Ascending aorta (tissue), 2 donors: Measurements from ENCODE around the gene HTR4. TPM values are rescaled to one million over a fixed set of nuclear protein-coding genes. Genes with fewer than 3 reads are reported as not detected.

Source experiments
- DNase-seq, 2 donors: peaks; one replicate each; pipeline ENCODE4 v3.0.0-alpha.2; 2019; ENCODE audit warnings: low spot score in 2 of 2
- H3K27ac ChIP-seq, 2 donors: fragments of 200-600 bp; sonication (generic); one replicate each; pipeline ENCODE4 v1.5.1; 2016 to 2017; ENCODE audit warnings: mild to moderate bottlenecking in 1 of 2
- H3K27me3 ChIP-seq: fragments of 200-600 bp; sonication (generic); one replicate; pipeline ENCODE4 v1.5.1; 2017
- H3K36me3 ChIP-seq, 2 donors: fragments of 200-600 bp; sonication (generic); one replicate each; pipeline ENCODE4 v1.5.1; 2016
- H3K4me1 ChIP-seq, 2 donors: fragments of 200-600 bp; sonication (generic); one replicate each; pipeline ENCODE4 v1.5.1; 2016 to 2017; ENCODE audit warnings: mild to moderate bottlenecking in 1 of 2
- H3K4me3 ChIP-seq, 2 donors: fragments of 200-600 bp; sonication (generic); one replicate each; pipeline ENCODE4 v1.5.1; 2016 to 2017; ENCODE audit warnings: mild to moderate bottlenecking in 1 of 2
- H3K9me3 ChIP-seq, 2 donors: fragments of 200-600 bp; sonication (generic); one replicate each; pipeline ENCODE4 v1.5.1; 2016
- intact Hi-C: fragments of 100-400 bp; cut with DNase I; formaldehyde crosslinking; loops from one replicate; pipeline ENCODE4 v1.15.1; 2023
- total RNA-seq: library from RNA; depleted of rRNA; stranded (reverse); fragments of >200 nt; gene quantifications from one replicate; pipeline ENCODE4 v1.1.0, GENCODE V29; 2016
- TF ChIP-seq, protein P1 (sequence below), 3 experiments: fragments of 200-600 bp in 2 of 3; fragments of 450-650 bp in 1 of 3; sonication (generic) in 2 of 3; IDR thresholded peaks; one replicate each; pipeline ENCODE4 v1.5.1; 2016 to 2019; ENCODE audit warnings: antibody characterized with exemption in 3 of 3, mild to moderate bottlenecking in 1 of 3, moderate library complexity in 1 of 3

Gene HTR4
- total RNA-seq, 1 donor from 2014 or later, result 0.21 TPM

DNA sequence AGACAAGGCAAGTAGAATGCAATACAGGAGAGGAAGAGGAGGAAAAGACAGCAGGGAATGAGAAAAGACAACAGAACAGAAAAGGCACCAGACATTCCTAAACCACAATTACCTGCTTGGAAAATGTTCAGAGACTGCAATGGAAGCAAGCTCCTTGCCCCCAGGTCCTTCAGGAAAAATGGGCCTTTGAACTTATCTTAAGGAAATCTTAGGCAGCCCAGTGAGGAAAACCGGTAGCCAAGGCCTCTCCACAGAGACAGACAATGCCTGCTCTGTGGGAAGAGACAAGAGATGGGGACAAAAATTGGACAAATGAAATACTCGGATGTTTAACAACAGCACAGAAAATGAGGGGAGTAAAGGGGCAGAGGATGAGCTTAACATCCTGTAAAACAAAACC, 31.2 kb downstream of the HTR4 start:
- intact Hi-C loops, result no loop called here

DNA sequence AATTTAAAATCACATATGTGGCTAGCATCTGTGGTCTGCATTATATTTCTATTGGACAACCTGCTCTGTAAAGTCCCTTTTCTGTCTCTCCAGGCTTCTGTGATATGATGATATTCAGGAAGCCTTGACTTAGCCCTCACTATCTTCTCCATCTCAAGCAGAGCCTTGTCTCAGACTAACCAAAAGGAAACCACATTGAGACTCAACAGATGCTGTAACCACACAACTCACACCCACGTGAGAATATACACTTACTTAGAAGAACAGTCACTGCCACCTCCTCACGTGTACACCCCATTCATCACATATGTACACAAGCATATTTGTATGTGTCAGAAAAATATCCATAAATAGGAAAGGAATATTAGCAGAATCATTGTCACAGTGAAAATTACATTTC, 33.6 kb downstream of the HTR4 start:
- H3K27me3 ChIP-seq, result no peaks in the 10 kb centered on the region
- intact Hi-C loops, result no loop called here
- H3K9me3 ChIP-seq, result no peaks in the 10 kb centered on the region
- no peaks in the 10 kb centered on the region for H3K36me3 ChIP-seq
- H3K4me1 ChIP-seq, result no peaks in the 10 kb centered on the region
- H3K27ac ChIP-seq, result no peak overlapping the region
- no peak overlapping the region for H3K4me3 ChIP-seq
- TF ChIP-seq, protein P1, sequence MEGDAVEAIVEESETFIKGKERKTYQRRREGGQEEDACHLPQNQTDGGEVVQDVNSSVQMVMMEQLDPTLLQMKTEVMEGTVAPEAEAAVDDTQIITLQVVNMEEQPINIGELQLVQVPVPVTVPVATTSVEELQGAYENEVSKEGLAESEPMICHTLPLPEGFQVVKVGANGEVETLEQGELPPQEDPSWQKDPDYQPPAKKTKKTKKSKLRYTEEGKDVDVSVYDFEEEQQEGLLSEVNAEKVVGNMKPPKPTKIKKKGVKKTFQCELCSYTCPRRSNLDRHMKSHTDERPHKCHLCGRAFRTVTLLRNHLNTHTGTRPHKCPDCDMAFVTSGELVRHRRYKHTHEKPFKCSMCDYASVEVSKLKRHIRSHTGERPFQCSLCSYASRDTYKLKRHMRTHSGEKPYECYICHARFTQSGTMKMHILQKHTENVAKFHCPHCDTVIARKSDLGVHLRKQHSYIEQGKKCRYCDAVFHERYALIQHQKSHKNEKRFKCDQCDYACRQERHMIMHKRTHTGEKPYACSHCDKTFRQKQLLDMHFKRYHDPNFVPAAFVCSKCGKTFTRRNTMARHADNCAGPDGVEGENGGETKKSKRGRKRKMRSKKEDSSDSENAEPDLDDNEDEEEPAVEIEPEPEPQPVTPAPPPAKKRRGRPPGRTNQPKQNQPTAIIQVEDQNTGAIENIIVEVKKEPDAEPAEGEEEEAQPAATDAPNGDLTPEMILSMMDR (IDR thresholded peaks at IDR 0.05), result no peak
- no peak for DNase-seq

More for the DNA sequence above, 31.2 kb downstream of the HTR4 start:
- H3K27me3 ChIP-seq, result no peaks in the 10 kb centered on the region
- H3K4me3 ChIP-seq, result no peak overlapping the region
- H3K4me1 ChIP-seq, result no peaks in the 10 kb centered on the region
- no peak for DNase-seq
- H3K9me3 ChIP-seq, result no peaks in the 10 kb centered on the region
- H3K27ac ChIP-seq, result no peak overlapping the region
- no peaks in the 10 kb centered on the region for H3K36me3 ChIP-seq
- TF ChIP-seq, protein P1 (IDR thresholded peaks at IDR 0.05), result no peak

DNA sequence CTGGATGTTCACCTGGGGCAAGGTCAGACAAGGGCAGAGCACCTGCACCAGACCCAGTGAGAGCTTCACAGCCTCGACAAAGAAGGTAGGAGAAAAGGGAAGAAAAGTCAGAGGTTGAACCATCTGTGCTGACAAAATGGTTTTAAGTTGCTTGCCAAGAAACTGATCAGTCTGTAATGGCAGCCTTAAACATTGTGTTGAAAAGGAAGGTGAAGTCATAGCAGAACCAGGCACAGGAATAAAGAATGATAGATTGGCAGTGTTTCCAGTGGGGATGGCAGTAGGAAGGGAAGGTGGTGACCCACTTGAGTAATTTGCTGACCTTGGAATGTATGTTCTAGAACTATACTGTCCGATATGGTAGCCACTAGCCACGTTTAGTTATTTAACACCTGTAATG, 34.2 kb downstream of the HTR4 start:
- no peaks in the 10 kb centered on the region for H3K9me3 ChIP-seq
- H3K27ac ChIP-seq, result peak overlapping the region; percentile 56 to 73
- no peaks in the 10 kb centered on the region for H3K36me3 ChIP-seq
- DNase-seq, result no peak
- H3K4me1 ChIP-seq, result no peaks in the 10 kb centered on the region
- intact Hi-C loops, result no loop called here
- no peak overlapping the region for H3K4me3 ChIP-seq
- no peaks in the 10 kb centered on the region for H3K27me3 ChIP-seq
- TF ChIP-seq, protein P1 (IDR thresholded peaks at IDR 0.05), result no peak

DNA sequence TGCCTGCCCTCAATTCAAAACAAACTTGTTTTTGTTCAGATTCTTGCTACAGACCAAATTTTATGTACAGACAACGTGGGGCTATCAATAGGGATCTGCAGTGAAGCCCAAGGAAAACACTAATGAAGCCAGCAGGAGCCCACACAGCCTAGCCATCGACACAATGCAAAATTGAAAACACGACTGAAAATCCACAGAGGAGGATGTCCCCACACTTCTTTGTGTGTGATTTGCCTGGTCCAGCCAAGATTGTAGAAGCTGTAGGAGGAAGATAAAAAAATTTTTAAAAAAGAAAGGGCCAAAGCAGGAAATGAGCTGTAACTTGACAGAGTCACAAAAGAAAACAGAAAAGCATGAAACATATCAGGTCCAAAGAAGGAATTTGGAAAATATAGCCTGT, 34.8 kb downstream of the HTR4 start:
- peak overlapping the region; percentile 56 to 73 for H3K27ac ChIP-seq
- DNase-seq, result no peak
- intact Hi-C loops, result no loop called here
- no peaks in the 10 kb centered on the region for H3K36me3 ChIP-seq
- H3K9me3 ChIP-seq, result no peaks in the 10 kb centered on the region
- no peaks in the 10 kb centered on the region for H3K4me1 ChIP-seq
- no peaks in the 10 kb centered on the region for H3K27me3 ChIP-seq
- TF ChIP-seq, protein P1 (IDR thresholded peaks at IDR 0.05), result no peak
- H3K4me3 ChIP-seq, result no peak overlapping the region

DNA sequence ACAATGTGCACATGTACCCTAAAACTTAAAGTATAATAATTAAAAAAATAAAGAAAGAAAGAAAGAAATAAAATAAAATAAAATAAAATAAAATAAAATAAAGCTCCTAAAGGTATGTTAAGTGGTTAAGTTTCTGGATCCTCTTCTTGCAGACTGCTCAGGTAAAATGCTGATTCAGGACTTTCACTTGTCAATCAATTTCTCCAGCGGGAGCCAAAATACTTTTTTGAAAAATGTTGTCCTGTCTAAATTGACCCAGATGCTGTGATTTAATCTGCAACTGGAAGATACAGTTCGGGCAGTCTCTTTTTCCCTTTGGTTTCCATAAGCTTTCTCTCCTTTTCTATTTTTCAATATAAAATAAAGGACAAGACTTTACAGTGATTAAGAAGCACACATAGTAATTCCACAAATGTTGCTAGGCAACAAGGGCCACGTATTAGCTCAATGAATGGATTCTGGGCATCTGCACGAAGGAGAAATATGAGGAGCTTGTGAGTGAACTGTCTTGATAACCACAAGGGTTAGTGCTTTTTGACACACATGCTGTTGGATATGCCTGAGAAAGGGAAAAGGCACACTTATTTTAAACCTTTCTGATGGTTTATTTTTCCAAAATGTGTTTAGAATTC, 38.6 kb downstream of the HTR4 start:
- intact Hi-C loops, result no loop called here
- H3K9me3 ChIP-seq, result no peaks in the 10 kb centered on the region

More for the DNA sequence above, 38.6 kb downstream of the HTR4 start:
- H3K27me3 ChIP-seq, result no peaks in the 10 kb centered on the region
- H3K4me3 ChIP-seq, result no peak overlapping the region
- H3K4me1 ChIP-seq, result no peaks in the 10 kb centered on the region
- TF ChIP-seq, protein P1 (IDR thresholded peaks at IDR 0.05), result no peak
- H3K27ac ChIP-seq, result no peak overlapping the region
- H3K36me3 ChIP-seq, result no peaks in the 10 kb centered on the region
- DNase-seq, result no peak
